DOHH2 (cell line): Measurements from ENCODE around the gene CCSER2.

Source experiments
- H3F3A ChIP-seq: fragments of 200-600 bp; sonication (generic), shearing (Covaris generic); 2 replicates; pipeline ENCODE4 v1.6.0; 2016; ENCODE audit warnings: antibody characterized with exemption, mild to moderate bottlenecking; ENCODE audit not compliant: control insufficient read depth, insufficient read depth
- H3K27ac ChIP-seq: fragments of 200-600 bp; sonication (generic); 2 replicates; pipeline ENCODE4 v1.5.1; 2014; ENCODE audit warnings: low read depth, mild to moderate bottlenecking, low read length, moderate library complexity
- H3K27me3 ChIP-seq: fragments of 200-600 bp; sonication (generic); 2 replicates; pipeline ENCODE4 v1.6.1; 2014; ENCODE audit warnings: mild to moderate bottlenecking, low read length, mixed read lengths; ENCODE audit not compliant: control insufficient read depth
- H3K36me3 ChIP-seq: fragments of 200-600 bp; sonication (generic); 2 replicates; pipeline ENCODE4 v1.6.1; 2014; ENCODE audit warnings: mild to moderate bottlenecking, low read length, moderate library complexity, mixed read lengths; ENCODE audit not compliant: control insufficient read depth
- H3K4me1 ChIP-seq: fragments of 200-600 bp; sonication (generic); 2 replicates; pipeline ENCODE4 v1.6.1; 2014; ENCODE audit warnings: mild to moderate bottlenecking, low read length, mixed read lengths; ENCODE audit not compliant: control insufficient read depth
- H3K4me2 ChIP-seq: fragments of 200-600 bp; sonication (generic); 2 replicates; pipeline ENCODE4 v1.6.0; 2014; ENCODE audit warnings: mild to moderate bottlenecking, low read length, moderate library complexity
- H3K4me3 ChIP-seq: fragments of 200-600 bp; sonication (generic); 2 replicates; pipeline ENCODE4 v1.5.1; 2014; ENCODE audit warnings: mild to moderate bottlenecking, low read length, mixed read lengths
- H3K79me2 ChIP-seq: fragments of 200-600 bp; sonication (generic); 2 replicates; pipeline ENCODE4 v1.6.1; 2014; ENCODE audit warnings: mild to moderate bottlenecking, low read length, mixed read lengths; ENCODE audit not compliant: control insufficient read depth
- H3K9me2 ChIP-seq: fragments of 200-600 bp; sonication (generic); replicated peaks from 2 replicates; pipeline ENCODE4 v1.6.1; 2014; ENCODE audit warnings: mild to moderate bottlenecking, low read length, mixed read lengths; ENCODE audit not compliant: control insufficient read depth
- H3K9me3 ChIP-seq: fragments of 200-600 bp; sonication (generic); 2 replicates; pipeline ENCODE4 v1.6.1; 2014; ENCODE audit warnings: antibody characterized with exemption, low read length, mixed read lengths; ENCODE audit not compliant: control insufficient read depth, insufficient read depth
- H4K20me1 ChIP-seq: fragments of 200-600 bp; sonication (generic); 2 replicates; pipeline ENCODE4 v1.6.0; 2014; ENCODE audit warnings: low read depth, mild to moderate bottlenecking, antibody characterized with exemption, low read length, moderate library complexity; ENCODE audit not compliant: control insufficient read depth, insufficient read depth
- EZH2phosphoT487 ChIP-seq: fragments of 200-600 bp; sonication (generic); IDR thresholded peaks from 2 replicates; pipeline ENCODE4 v1.6.1; 2017; ENCODE audit warnings: borderline replicate concordance, mild to moderate bottlenecking, antibody characterized with exemption, low read length, moderate library complexity, mixed read lengths
- TF ChIP-seq, protein P1 (sequence below): fragments of 200-600 bp; sonication (generic); IDR thresholded peaks from one replicate; pipeline ENCODE4 v1.5.1; 2014; ENCODE audit warnings: antibody characterized with exemption, mild to moderate bottlenecking, low read depth, low read length; ENCODE audit not compliant: poor library complexity, severe bottlenecking

CCSER2 gene

GRCh38 chr10:84537447-84537931 is 209.1 kb downstream of the CCSER2 start:
- Histone ChIP-seq H3F3A (no peaks in the 10 kb centered on the region), H3K4me2 (no peak overlapping the region), H3K9me2 (no peaks in the 10 kb centered on the region), H4K20me1 (no peaks in the 10 kb centered on the region), H3K36me3 (no peaks in the 10 kb centered on the region), H3K79me2 (no peaks in the 10 kb centered on the region), H3K9me3 (no peaks in the 10 kb centered on the region), H3K4me3 (no peak overlapping the region), H3K27me3 (no peaks in the 10 kb centered on the region), H3K27ac (no peak overlapping the region), H3K4me1 (peaks cover 6% of the 10 kb centered on the region)
- no peak for TF ChIP-seq EZH2phosphoT487
- TF ChIP-seq, protein P1, sequence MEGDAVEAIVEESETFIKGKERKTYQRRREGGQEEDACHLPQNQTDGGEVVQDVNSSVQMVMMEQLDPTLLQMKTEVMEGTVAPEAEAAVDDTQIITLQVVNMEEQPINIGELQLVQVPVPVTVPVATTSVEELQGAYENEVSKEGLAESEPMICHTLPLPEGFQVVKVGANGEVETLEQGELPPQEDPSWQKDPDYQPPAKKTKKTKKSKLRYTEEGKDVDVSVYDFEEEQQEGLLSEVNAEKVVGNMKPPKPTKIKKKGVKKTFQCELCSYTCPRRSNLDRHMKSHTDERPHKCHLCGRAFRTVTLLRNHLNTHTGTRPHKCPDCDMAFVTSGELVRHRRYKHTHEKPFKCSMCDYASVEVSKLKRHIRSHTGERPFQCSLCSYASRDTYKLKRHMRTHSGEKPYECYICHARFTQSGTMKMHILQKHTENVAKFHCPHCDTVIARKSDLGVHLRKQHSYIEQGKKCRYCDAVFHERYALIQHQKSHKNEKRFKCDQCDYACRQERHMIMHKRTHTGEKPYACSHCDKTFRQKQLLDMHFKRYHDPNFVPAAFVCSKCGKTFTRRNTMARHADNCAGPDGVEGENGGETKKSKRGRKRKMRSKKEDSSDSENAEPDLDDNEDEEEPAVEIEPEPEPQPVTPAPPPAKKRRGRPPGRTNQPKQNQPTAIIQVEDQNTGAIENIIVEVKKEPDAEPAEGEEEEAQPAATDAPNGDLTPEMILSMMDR, result peak; percentile 79

- peaks cover 6% of the 10 kb centered on the region for H3K4me1 ChIP-seq
- no peak overlapping the region for H3K4me2 ChIP-seq
- H3K27me3 ChIP-seq, result no peaks in the 10 kb centered on the region
- H3K4me3 ChIP-seq, result no peak overlapping the region
- H3K9me2 ChIP-seq, result no peaks in the 10 kb centered on the region
- H3K9me3 ChIP-seq, result no peaks in the 10 kb centered on the region
- no peaks in the 10 kb centered on the region for H4K20me1 ChIP-seq
- H3K36me3 ChIP-seq, result no peaks in the 10 kb centered on the region
- TF ChIP-seq, protein P1, result no peak
- no peak for TF ChIP-seq EZH2phosphoT487
- H3K27ac ChIP-seq, result no peak overlapping the region
- no peaks in the 10 kb centered on the region for H3F3A ChIP-seq
- H3K79me2 ChIP-seq, result no peaks in the 10 kb centered on the region
Observed at GRCh38 chr10:84538036-84538435, 209.6 kb downstream of the CCSER2 start.

- H3K4me1 ChIP-seq, result peaks cover 6% of the 10 kb centered on the region
- no peaks in the 10 kb centered on the region for H3F3A ChIP-seq
- no peaks in the 10 kb centered on the region for H4K20me1 ChIP-seq
- no peak for TF ChIP-seq EZH2phosphoT487
- TF ChIP-seq, protein P1, result no peak
- no peaks in the 10 kb centered on the region for H3K9me3 ChIP-seq
- H3K4me3 ChIP-seq, result no peak overlapping the region
- no peaks in the 10 kb centered on the region for H3K79me2 ChIP-seq
- no peaks in the 10 kb centered on the region for H3K9me2 ChIP-seq
- H3K4me2 ChIP-seq, result no peak overlapping the region
- no peaks in the 10 kb centered on the region for H3K36me3 ChIP-seq
- H3K27ac ChIP-seq, result no peak overlapping the region
- no peaks in the 10 kb centered on the region for H3K27me3 ChIP-seq
Observed at GRCh38 chr10:84539216-84539615, 210.8 kb downstream of the CCSER2 start.
